ENCODE measurements around the gene RSPH3.

RSPH3 gene

GRCh38 chr6:158924499-158925455, 75.2 kb downstream of the RSPH3 start:
- TF ChIP-seq CTCF (IDR thresholded peaks at IDR 0.05; ENCODE audit: low read depth, low read length, missing control alignments) = no peak
- no peak for DNase-seq
- in situ Hi-C loops (cut with HindIII; ENCODE audit: low pct_ligation_motif_present, low sequenced_read_pairs) = no loop called here
- Histone ChIP-seq H3K36me3 (replicated peaks) (no peaks in the 10 kb centered on the region), H3K27me3 (replicated peaks) (no peaks in the 10 kb centered on the region), H3K27ac (no peak overlapping the region), H3K4me3 (ENCODE audit: low read depth, low read length) (no peak overlapping the region)

DNA sequence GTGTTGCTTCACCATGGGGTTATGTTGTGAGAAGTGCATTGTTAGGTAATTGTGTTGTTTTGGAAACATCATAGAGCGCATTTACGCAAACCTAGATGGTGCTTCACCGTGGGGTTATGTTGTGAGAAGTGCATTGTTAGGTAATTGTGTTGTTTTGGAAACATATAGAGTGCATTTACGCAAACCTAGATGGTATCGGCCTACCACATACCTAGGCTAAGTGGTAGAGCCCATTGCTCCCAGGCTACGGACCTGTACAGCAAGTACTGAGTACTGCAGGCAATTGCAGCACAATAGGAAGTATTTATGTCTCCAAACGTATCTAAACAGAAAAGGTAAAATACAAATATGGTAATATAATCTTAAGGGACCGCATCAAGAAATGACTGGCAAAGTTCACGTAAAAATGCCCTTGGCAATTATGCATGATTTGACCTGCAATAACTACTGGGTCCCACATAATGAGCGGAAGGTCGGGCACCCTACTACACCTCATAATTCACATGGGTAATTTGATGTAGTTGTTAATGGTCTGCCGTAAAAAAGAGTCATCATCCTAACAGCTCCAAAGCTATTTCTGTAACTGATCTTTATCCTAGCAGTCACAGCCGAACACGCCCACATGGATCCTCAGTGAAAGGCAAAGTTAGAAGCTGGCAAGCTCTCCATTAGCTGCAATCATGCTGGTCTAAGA, 76.0 kb downstream of the RSPH3 start:
- no peak for TF ChIP-seq CTCF (IDR thresholded peaks at IDR 0.05; ENCODE audit: low read depth, low read length, missing control alignments)
- in situ Hi-C loops (cut with HindIII; ENCODE audit: low pct_ligation_motif_present, low sequenced_read_pairs) = no loop called here

More for the DNA sequence above, 76.0 kb downstream of the RSPH3 start:
- H3K27me3 ChIP-seq (replicated peaks) = no peaks in the 10 kb centered on the region
- DNase-seq = no peak
- H3K4me3 ChIP-seq (ENCODE audit: low read depth, low read length) = no peak overlapping the region
- no peak overlapping the region for H3K27ac ChIP-seq
- H3K36me3 ChIP-seq (replicated peaks) = no peaks in the 10 kb centered on the region

Measured in brain microvascular endothelial cell (primary cell).